Cardiac fibroblast (primary cell): Measurements from ENCODE around the gene UNCX.
"Not testable (repeated sequence)": the region's sequence is repeated elsewhere in the genome, so short reads cannot be mapped to it uniquely, and the experiment has no call there.

Experiments used
- DNase-seq, 2 donors: peaks; one replicate each; pipeline versions ENCODE4 v3.0.0 to v3.0.0-alpha.2; 2010; ENCODE audit warnings: low read depth in 2 of 2
- H3K4me3 ChIP-seq, 2 donors: replicated peaks in 1 of 2; 1 replicate in 1 of 2; 2 replicates in 1 of 2; pipeline ENCODE4 v1.5.1; 2011; ENCODE audit warnings: low read depth in 2 of 2, low read length in 2 of 2, mild to moderate bottlenecking in 2 of 2, moderate library complexity in 1 of 2
- TF ChIP-seq, protein P1 (sequence below): IDR thresholded peaks from one replicate; pipeline ENCODE4 v1.5.1; 2011; ENCODE audit warnings: low read depth, mild to moderate bottlenecking, low read length, inconsistent platforms

UNCX gene

DNA sequence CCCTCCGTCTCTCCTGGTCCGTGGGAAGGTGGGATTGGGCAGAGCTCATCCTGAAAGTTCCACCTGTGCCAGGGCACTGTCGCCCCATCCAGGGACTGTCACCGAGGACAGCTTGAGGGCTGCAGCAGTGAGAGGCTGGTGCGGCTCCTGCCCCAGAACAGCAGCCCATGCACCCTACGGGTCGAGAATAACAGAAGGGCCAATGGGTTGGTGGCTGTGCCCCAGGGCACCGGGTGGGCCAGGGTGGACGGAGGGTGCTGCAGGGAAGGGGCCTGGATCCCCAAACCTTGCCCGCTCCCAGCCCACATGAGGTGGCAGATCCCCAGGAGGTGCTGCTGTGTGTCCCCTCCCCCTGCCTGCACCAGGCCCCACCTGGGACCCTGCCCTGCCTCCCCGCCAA is 23.9 kb downstream of the UNCX start:
- no peak for DNase-seq

DNA sequence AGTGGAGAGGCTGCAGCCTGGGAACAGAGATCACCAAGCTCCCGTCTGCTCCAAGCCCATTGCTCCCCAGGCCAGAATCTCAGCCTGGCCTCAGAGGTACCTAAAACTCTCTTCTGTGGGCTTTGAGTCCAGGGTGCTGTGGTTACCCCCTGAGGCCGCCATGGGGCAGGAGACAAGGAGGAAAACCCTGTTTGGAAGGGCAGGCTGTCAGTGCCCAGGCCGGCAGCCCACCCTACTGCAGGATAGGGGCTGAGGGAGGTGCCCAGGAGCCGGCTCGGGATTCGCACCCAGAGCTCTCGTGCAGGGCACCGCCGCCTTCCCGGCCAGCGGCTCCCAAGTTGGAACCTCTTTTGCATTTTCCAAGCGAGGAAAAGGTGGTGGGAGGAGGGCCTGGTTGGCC is 24.5 kb downstream of the UNCX start:
- no peak for DNase-seq
- TF ChIP-seq, protein P1, sequence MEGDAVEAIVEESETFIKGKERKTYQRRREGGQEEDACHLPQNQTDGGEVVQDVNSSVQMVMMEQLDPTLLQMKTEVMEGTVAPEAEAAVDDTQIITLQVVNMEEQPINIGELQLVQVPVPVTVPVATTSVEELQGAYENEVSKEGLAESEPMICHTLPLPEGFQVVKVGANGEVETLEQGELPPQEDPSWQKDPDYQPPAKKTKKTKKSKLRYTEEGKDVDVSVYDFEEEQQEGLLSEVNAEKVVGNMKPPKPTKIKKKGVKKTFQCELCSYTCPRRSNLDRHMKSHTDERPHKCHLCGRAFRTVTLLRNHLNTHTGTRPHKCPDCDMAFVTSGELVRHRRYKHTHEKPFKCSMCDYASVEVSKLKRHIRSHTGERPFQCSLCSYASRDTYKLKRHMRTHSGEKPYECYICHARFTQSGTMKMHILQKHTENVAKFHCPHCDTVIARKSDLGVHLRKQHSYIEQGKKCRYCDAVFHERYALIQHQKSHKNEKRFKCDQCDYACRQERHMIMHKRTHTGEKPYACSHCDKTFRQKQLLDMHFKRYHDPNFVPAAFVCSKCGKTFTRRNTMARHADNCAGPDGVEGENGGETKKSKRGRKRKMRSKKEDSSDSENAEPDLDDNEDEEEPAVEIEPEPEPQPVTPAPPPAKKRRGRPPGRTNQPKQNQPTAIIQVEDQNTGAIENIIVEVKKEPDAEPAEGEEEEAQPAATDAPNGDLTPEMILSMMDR = no peak
- H3K4me3 ChIP-seq = no peak overlapping the region

More for the DNA sequence above, 23.9 kb downstream of the UNCX start:
- TF ChIP-seq, protein P1 = no peak
- no peak overlapping the region for H3K4me3 ChIP-seq

DNA sequence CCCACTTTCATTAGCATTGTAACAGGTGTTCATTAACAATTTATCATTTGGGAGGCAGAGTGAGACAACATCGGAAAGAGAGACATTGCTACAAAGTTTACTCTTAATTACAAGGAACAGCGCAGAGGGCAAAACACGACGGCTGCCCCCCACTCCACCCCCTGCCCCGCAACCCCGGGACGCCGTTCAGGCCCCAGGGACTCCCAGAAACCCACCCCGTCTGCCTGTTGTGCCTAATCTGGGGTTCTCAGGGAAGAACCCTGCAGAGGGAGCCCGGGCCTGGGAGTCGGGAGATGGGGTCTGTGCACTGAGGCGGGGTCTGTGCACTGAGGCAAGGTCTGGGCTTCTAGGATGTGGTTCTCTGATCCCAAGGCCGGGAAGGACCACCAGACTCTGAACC is 25.2 kb downstream of the UNCX start:
- TF ChIP-seq, protein P1 = no peak
- no peak overlapping the region for H3K4me3 ChIP-seq
- DNase-seq = no peak

DNA sequence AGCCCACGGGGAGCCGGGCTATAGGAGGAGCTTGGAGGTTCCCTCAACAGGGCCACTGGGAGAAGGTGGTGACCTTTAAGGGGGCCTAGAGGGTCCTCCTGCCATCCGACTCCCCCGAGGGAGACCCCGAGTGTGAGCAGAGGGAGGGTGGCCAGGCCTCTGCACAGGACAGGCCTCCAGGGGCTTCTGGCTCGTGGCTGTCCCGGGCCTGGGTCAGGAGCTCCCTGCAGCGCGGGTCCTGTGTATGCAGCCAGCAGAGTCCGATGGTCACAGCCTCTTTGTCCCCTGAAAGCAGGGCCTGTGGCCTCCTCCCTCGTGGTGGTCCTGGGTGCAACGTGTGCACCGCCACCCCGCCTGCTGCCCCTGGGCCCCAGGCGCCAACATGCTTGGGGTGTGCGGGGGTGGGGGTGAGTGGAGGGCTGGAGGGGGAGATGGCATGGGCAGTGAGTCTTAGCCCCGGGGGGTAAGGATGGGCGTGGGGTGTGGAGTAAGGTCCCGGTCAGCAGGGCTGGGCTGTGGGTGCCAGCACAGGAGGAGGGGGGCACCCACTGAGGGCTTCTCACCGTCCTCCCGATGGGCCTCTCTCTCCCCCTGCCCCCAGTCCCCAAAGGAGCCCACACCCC is 27.1 kb downstream of the UNCX start:
- TF ChIP-seq, protein P1 = no peak
- DNase-seq = no peak
- H3K4me3 ChIP-seq = no peak overlapping the region

DNA sequence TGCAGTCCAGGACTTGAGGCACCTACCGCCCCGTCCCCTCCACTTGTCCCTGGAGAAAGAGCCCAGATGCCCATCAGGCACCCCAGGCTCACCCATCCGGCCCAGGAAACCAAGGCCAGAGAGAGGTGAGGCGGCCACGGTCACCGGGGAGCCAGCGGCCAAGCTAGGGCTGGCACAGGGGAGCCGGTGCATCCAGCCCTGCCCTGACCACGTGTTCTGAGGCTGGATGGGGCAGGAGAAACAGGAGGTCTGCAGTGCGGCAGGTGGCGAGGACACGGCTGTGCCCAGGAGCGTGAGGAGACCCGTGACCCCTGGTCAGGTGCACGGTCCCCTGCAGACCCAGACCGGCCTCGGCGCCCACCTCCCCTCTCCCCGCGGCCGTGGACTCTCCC is 27.6 kb downstream of the UNCX start:
- H3K4me3 ChIP-seq = no peak overlapping the region
- TF ChIP-seq, protein P1 = no peak
- no peak for DNase-seq

DNA sequence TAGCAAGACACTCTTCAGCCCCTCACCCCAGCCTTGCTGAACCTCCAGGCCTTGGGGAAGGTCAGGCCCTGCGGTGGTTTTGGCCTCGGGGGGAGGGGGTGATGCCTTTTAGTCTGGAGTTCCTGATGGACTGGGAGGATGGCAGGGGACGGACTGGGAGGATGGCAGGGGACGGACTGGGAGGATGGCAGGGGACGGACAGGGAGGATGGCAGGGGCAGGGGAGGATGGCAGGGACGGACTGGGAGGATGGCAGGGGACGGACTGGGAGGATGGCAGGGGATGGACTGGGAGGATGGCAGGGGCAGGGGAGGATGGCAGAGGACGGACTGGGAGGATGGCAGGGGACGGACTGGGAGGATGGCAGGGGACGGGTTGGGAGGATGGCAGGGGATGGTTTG is 28.4 kb downstream of the UNCX start:
- H3K4me3 ChIP-seq, DNase-seq: not testable (repeated sequence)

DNA sequence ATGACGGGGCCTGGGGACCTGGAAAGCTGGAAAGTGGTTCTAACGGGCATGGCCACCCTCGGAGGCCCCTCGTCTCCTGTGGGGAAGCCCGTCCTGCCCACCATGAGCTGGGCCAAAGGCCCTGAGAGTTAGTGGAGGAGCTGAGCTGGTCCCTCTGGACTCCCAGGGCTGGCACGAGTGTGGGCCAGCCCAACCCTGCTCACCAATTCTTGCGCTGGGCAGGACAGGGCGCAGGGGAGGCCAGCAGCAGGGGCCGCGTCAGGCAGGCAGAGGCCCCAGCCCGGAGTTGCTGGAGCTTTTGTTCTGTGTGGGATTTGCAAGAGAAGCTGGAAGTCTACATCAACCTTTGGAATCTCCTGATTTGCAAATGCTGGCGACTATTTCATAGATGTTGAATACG is 29.8 kb downstream of the UNCX start:
- DNase-seq = no peak
- H3K4me3 ChIP-seq = no peak overlapping the region
- TF ChIP-seq, protein P1 = no peak
